ENCODE measurements around the gene WDR5. TPM values are rescaled to one million over a fixed set of nuclear protein-coding genes. Genes with fewer than 3 reads are reported as not detected.

WDR5 gene
- total and polyA plus RNA-seq, 2 of the 13 experiments (the other 11 are each of a cell fraction or from before 2014, with no cell fraction given), result 34.3 TPM

DNA sequence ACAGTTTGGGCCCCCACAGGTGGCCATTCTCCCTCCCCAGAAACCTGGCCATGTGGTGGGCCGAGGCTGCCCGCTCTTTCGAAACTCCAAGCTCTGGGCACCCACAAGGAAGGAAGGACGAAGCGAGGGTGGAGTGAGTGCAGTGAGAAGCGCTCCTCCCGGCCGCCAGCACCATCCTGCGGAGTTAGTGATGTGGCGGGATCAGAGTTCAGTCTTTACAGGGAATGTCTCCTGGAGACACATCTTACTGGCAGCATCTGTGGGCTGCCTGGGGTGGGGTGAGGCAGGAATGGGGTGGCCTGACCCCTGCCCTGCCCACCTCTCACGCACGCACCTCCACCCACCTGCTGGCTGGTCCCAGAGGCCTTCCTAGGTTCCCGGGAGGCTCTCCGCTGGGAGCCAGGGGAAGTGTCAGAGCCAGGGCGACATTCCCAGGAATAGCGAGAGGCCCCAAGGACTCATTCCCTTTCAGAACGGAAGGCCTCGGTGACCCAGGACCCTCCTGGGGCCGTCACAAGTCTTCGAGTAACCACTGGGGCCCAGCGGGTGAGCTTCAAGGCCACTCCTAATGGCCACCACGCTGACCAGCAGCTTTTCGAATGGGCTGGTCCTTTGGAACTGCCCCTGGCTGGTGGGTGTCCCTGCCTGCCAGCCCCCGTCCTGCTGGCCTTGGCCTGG, 34.0 kb downstream of the WDR5 start (continued):
- TF ChIP-seq, protein P1, sequence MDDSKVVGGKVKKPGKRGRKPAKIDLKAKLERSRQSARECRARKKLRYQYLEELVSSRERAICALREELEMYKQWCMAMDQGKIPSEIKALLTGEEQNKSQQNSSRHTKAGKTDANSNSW (CRISPR knock-in tag; IDR thresholded peaks at IDR 0.05; ENCODE audit: borderline replicate concordance), result no peak
- no peak for TF ChIP-seq MAFF (IDR thresholded peaks at IDR 0.05; ENCODE audit: low read depth, low read length)
- TF ChIP-seq TP53 (CRISPR knock-in tag; conservative IDR thresholded peaks at IDR 0.05), result no peak
- TF ChIP-seq TMF1 (CRISPR knock-in tag; IDR thresholded peaks at IDR 0.05; ENCODE audit: low read depth), result no peak
- TF ChIP-seq ZBTB38 (CRISPR knock-in tag; IDR thresholded peaks at IDR 0.05), result peak; percentile 10; the same call in 1 of the 2 replicates
- no peak for TF ChIP-seq ISL2 (CRISPR knock-in tag; IDR thresholded peaks at IDR 0.05)
- TF ChIP-seq CHCHD3 (CRISPR knock-in tag; IDR thresholded peaks at IDR 0.05), result no peak
- TF ChIP-seq ZNF17 (CRISPR knock-in tag; IDR thresholded peaks at IDR 0.05), result no peak
- TF ChIP-seq ZNF644 (CRISPR knock-in tag; IDR thresholded peaks at IDR 0.05; ENCODE audit: low read depth), result no peak
- TF ChIP-seq ZBTB20 (CRISPR knock-in tag; IDR thresholded peaks at IDR 0.05; ENCODE audit: borderline replicate concordance, low read depth), result no peak
- TF ChIP-seq HIVEP1 (CRISPR knock-in tag; IDR thresholded peaks at IDR 0.05), result no peak
- no peak for TF ChIP-seq ZSCAN30 (CRISPR knock-in tag; IDR thresholded peaks at IDR 0.05)
- TF ChIP-seq ZBTB42 (CRISPR knock-in tag; IDR thresholded peaks at IDR 0.05), result no peak
- no peak for TF ChIP-seq AGO2 (optimal IDR thresholded peaks at IDR 0.05; ENCODE audit: low read depth, low read length)
- no peak for TF ChIP-seq ETV6 (CRISPR knock-in tag; conservative IDR thresholded peaks at IDR 0.05)
- no peak for TF ChIP-seq ZNF562 (CRISPR knock-in tag; IDR thresholded peaks at IDR 0.05; ENCODE audit: borderline replicate concordance)
- TF ChIP-seq ZNF432 (CRISPR knock-in tag; IDR thresholded peaks at IDR 0.05; ENCODE audit: borderline replicate concordance), result no peak
- TF ChIP-seq ZHX1 (CRISPR knock-in tag; IDR thresholded peaks at IDR 0.05; ENCODE audit: low read depth), result no peak
- TF ChIP-seq ZNF354B (CRISPR knock-in tag; IDR thresholded peaks at IDR 0.05), result no peak
- no peak for TF ChIP-seq FIP1L1 (IDR thresholded peaks at IDR 0.05; ENCODE audit: borderline replicate concordance, insufficient read depth, low read depth, low read length)
- no peak for TF ChIP-seq ZNF761 (CRISPR knock-in tag; conservative IDR thresholded peaks at IDR 0.05)
- TF ChIP-seq CSRNP1 (CRISPR knock-in tag; IDR thresholded peaks at IDR 0.05), result 0 out of 2 replicates have a peak, but pooled peaks have one; percentile 35
- TF ChIP-seq ZNF616 (CRISPR knock-in tag; IDR thresholded peaks at IDR 0.05; ENCODE audit: low read depth), result no peak
- no peak for TF ChIP-seq SOX6 (IDR thresholded peaks at IDR 0.05)
- TF ChIP-seq SOX6 (CRISPR knock-in tag; IDR thresholded peaks at IDR 0.05), result no peak
- TF ChIP-seq ZBTB7A (CRISPR knock-in tag; IDR thresholded peaks at IDR 0.05), result 0 out of 2 replicates have a peak, but pooled peaks have one; percentile 76
